ENCODE data around the gene ARFIP2.
A peak's percentile ranks its signal among the peaks of the same experiment; 100 is the strongest.

Gene ARFIP2

DNA sequence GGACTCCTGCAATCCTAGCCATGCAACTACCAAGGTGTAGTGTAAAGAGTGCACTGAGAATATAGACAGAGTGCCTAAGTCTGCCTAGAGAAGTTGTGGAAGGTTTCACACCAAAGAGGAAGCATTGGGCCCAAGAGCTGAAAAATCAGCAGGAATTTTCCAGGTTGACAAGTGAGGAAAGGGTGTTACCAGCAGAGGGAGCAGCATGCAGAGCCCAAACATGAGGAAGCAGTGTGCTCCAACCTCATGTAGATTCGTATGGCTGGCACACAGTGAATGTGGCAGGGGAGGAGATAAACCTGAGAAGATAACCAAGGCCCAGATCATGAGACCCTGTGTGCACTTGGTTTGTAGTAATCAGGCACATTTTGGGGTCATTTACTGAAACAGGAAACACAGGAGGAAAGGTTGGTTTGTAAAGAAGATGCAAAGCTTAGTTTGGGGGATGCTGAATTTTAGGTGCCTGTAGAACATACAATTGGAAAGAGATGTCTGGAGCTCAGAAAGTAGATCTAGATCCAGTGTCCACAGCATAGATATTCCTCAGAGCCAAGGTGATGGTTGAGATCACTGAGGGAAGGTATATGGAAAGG, 42.1 kb downstream of the ARFIP2 start:
- TF ChIP-seq, protein P1, sequence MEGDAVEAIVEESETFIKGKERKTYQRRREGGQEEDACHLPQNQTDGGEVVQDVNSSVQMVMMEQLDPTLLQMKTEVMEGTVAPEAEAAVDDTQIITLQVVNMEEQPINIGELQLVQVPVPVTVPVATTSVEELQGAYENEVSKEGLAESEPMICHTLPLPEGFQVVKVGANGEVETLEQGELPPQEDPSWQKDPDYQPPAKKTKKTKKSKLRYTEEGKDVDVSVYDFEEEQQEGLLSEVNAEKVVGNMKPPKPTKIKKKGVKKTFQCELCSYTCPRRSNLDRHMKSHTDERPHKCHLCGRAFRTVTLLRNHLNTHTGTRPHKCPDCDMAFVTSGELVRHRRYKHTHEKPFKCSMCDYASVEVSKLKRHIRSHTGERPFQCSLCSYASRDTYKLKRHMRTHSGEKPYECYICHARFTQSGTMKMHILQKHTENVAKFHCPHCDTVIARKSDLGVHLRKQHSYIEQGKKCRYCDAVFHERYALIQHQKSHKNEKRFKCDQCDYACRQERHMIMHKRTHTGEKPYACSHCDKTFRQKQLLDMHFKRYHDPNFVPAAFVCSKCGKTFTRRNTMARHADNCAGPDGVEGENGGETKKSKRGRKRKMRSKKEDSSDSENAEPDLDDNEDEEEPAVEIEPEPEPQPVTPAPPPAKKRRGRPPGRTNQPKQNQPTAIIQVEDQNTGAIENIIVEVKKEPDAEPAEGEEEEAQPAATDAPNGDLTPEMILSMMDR (IDR thresholded peaks at IDR 0.05; ENCODE audit: control insufficient read depth, insufficient read depth, low read depth, low read length, missing control alignments), result peak; percentile 87
- DNase-seq (ENCODE audit: low read depth), result peak; percentile 37
- H3K4me3 ChIP-seq (ENCODE audit: control insufficient read depth, low read depth, low read length), result no peak overlapping the region

DNA sequence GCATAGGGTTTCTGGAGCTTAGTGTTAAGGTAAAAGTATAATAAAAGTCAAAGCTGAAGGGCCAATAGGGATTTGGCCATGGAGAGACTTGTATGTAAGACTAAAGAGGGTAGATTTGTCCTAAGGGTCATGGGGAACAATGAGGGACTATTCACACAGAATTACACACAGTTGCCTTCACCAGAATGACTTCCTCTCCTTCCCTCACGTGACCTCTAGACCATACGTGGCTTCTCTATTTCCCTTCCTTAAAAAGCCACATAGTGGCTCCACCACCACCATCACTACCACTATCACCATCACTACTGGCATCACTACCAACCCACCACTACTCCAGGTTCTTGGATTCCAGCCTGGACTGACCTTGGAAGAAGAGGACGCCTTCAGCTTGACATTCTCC, 43.1 kb downstream of the ARFIP2 start:
- TF ChIP-seq, protein P1 (IDR thresholded peaks at IDR 0.05; ENCODE audit: control insufficient read depth, insufficient read depth, low read depth, low read length, missing control alignments), result no peak
- H3K4me3 ChIP-seq (ENCODE audit: control insufficient read depth, low read depth, low read length), result no peak overlapping the region
- DNase-seq (ENCODE audit: low read depth), result no peak

DNA sequence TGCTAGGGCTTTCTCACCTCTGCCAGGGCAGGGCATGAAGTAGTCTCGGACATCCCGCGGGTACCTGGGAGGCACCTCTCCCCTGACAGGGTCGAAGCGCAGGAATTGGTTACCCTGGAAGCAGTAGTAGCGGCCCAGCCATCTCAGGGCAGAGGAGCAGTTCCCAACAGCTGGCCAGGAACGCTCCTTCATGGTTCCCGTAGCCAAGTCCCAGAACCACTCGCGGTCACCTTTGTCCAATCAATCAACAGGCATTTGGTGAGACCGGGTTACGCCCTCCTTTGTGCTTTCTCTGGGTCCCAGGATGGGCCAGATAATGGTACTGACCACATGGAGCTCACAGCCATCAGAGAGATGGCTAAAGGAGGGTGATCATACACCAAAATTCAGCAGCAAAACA, 43.7 kb downstream of the ARFIP2 start:
- no peak for DNase-seq (ENCODE audit: low read depth)
- TF ChIP-seq, protein P1 (IDR thresholded peaks at IDR 0.05; ENCODE audit: control insufficient read depth, insufficient read depth, low read depth, low read length, missing control alignments), result no peak

DNA sequence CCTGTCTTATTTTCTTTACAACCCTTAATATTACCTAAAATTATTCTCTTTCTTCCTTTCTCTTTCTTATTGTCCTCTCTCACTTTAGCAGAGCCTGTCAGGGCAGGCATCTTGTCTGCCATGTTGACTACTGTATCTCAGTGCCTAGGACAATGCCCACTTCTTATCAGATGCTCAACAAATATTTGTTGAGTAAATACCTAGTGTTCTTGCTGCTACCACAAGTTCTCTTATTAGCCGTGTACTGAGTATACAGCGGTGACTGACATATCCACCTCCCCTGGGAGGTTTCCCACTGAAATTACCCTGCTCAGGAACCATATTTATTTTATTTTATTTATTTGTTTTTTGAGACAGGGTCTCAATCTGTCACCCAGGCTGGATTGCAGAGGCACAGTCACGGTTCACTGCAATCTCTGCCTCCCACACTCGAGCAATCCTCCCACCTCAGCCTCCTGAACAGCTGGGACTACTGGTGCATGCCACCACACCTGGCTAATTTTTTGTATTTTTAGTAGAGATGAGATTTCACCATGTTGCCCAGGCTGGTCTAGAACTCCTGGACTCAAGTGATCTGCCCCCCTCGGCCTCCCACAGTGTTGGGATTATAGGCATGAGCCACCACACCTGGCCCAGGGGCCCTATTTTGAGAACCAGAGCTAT, 47.0 kb downstream of the ARFIP2 start:
- TF ChIP-seq, protein P1 (IDR thresholded peaks at IDR 0.05; ENCODE audit: control insufficient read depth, insufficient read depth, low read depth, low read length, missing control alignments), result no peak
- no peak for DNase-seq (ENCODE audit: low read depth)
- H3K4me3 ChIP-seq (ENCODE audit: control insufficient read depth, low read depth, low read length), result no peak overlapping the region

More for the DNA sequence above, 43.7 kb downstream of the ARFIP2 start:
- H3K4me3 ChIP-seq (ENCODE audit: control insufficient read depth, low read depth, low read length), result no peak overlapping the region

- TF ChIP-seq, protein P1 (IDR thresholded peaks at IDR 0.05; ENCODE audit: control insufficient read depth, insufficient read depth, low read depth, low read length, missing control alignments), result no peak
- peak; percentile 39 for DNase-seq (ENCODE audit: low read depth)
- no peak overlapping the region for H3K4me3 ChIP-seq (ENCODE audit: control insufficient read depth, low read depth, low read length)
Measured at GRCh38 chr11:6431861-6432260, 49.3 kb downstream of the ARFIP2 start.

- TF ChIP-seq, protein P1 (IDR thresholded peaks at IDR 0.05; ENCODE audit: control insufficient read depth, insufficient read depth, low read depth, low read length, missing control alignments), result no peak
- DNase-seq (ENCODE audit: low read depth), result no peak
- H3K4me3 ChIP-seq (ENCODE audit: control insufficient read depth, low read depth, low read length), result no peak overlapping the region
Measured at GRCh38 chr11:6427516-6427915, 53.6 kb downstream of the ARFIP2 start.
